ENCODE measurements around the gene GLIS1.
A peak's percentile ranks its signal among the peaks of the same experiment; 100 is the strongest.

GLIS1 gene

GRCh38 chr1:53646732-53647131 is 92.2 kb downstream of the GLIS1 start:
- no peak overlapping the region for H3K27ac Mint-ChIP-seq
- DNase-seq: no peak
- no peak overlapping the region for H3K4me3 Mint-ChIP-seq
- H3K27me3 Mint-ChIP-seq: peaks cover 18% of the 10 kb centered on the region
- no peaks in the 10 kb centered on the region for H3K36me3 Mint-ChIP-seq
- CTCF ChIA-PET: no interaction called here
- H3K9me3 Mint-ChIP-seq: no peaks in the 10 kb centered on the region
- H3K4me1 Mint-ChIP-seq: no peaks in the 10 kb centered on the region

GRCh38 chr1:53645690-53646078 is 93.3 kb downstream of the GLIS1 start:
- Mint-ChIP-seq H3K27ac (no peak overlapping the region), H3K9me3 (no peaks in the 10 kb centered on the region), H3K4me1 (no peaks in the 10 kb centered on the region), H3K27me3 (peaks cover 20% of the 10 kb centered on the region), H3K36me3 (no peaks in the 10 kb centered on the region), H3K4me3 (no peak overlapping the region)
- CTCF ChIA-PET: no interaction called here
- peak; percentile 7 for DNase-seq

GRCh38 chr1:53644909-53645689 is 93.9 kb downstream of the GLIS1 start:
- Mint-ChIP-seq H3K36me3 (no peaks in the 10 kb centered on the region), H3K9me3 (no peaks in the 10 kb centered on the region), H3K4me1 (no peaks in the 10 kb centered on the region), H3K4me3 (no peak overlapping the region), H3K27me3 (peaks cover 19% of the 10 kb centered on the region), H3K27ac (no peak overlapping the region)
- CTCF ChIA-PET: no interaction called here
- peak; percentile 14 for DNase-seq

- no peak overlapping the region for H3K27ac Mint-ChIP-seq
- no peaks in the 10 kb centered on the region for H3K4me1 Mint-ChIP-seq
- H3K9me3 Mint-ChIP-seq: no peaks in the 10 kb centered on the region
- H3K4me3 Mint-ChIP-seq: no peak overlapping the region
- no peaks in the 10 kb centered on the region for H3K36me3 Mint-ChIP-seq
- CTCF ChIA-PET: no interaction called here
- H3K27me3 Mint-ChIP-seq: peaks cover 18% of the 10 kb centered on the region
- DNase-seq: peak; percentile 14
These were observed 94.5 kb downstream of the GLIS1 start for GRCh38 chr1:53644496-53644895.

- H3K27ac Mint-ChIP-seq: no peak overlapping the region
- H3K36me3 Mint-ChIP-seq: no peaks in the 10 kb centered on the region
- no peaks in the 10 kb centered on the region for H3K4me1 Mint-ChIP-seq
- H3K27me3 Mint-ChIP-seq: peaks cover 18% of the 10 kb centered on the region
- DNase-seq: peak; percentile 10
- H3K4me3 Mint-ChIP-seq: no peak overlapping the region
- no peaks in the 10 kb centered on the region for H3K9me3 Mint-ChIP-seq
- CTCF ChIA-PET: no interaction called here
These were observed 95.0 kb downstream of the GLIS1 start for GRCh38 chr1:53643881-53644390.

GRCh38 chr1:53643041-53643880 is 95.7 kb downstream of the GLIS1 start:
- H3K27me3 Mint-ChIP-seq: peaks cover 18% of the 10 kb centered on the region
- peak; percentile 17 for DNase-seq
- H3K36me3 Mint-ChIP-seq: no peaks in the 10 kb centered on the region
- no peak overlapping the region for H3K27ac Mint-ChIP-seq
- no peak overlapping the region for H3K4me3 Mint-ChIP-seq
- H3K9me3 Mint-ChIP-seq: no peaks in the 10 kb centered on the region
- no peaks in the 10 kb centered on the region for H3K4me1 Mint-ChIP-seq
- CTCF ChIA-PET: no interaction called here

- Mint-ChIP-seq H3K4me3 (no peak overlapping the region), H3K27ac (no peak overlapping the region), H3K27me3 (peaks cover 15% of the 10 kb centered on the region), H3K9me3 (no peaks in the 10 kb centered on the region), H3K4me1 (no peaks in the 10 kb centered on the region), H3K36me3 (no peaks in the 10 kb centered on the region)
- peak; percentile 4 for DNase-seq
- CTCF ChIA-PET: no interaction called here
These were observed 96.4 kb downstream of the GLIS1 start for GRCh38 chr1:53642607-53643006.

- Mint-ChIP-seq H3K4me3 (no peak overlapping the region), H3K4me1 (no peaks in the 10 kb centered on the region), H3K36me3 (no peaks in the 10 kb centered on the region), H3K9me3 (no peaks in the 10 kb centered on the region), H3K27me3 (peaks cover 15% of the 10 kb centered on the region), H3K27ac (no peak overlapping the region)
- peak; percentile 9 for DNase-seq
- CTCF ChIA-PET: no interaction called here
These were observed 96.8 kb downstream of the GLIS1 start for GRCh38 chr1:53642215-53642555.

- peak; percentile 11 for DNase-seq
- Mint-ChIP-seq H3K27ac (no peak overlapping the region), H3K4me3 (no peak overlapping the region), H3K9me3 (no peaks in the 10 kb centered on the region), H3K4me1 (no peaks in the 10 kb centered on the region), H3K36me3 (no peaks in the 10 kb centered on the region), H3K27me3 (peaks cover 17% of the 10 kb centered on the region)
- CTCF ChIA-PET: no interaction called here
These were observed 97.3 kb downstream of the GLIS1 start for GRCh38 chr1:53641481-53642214.

- peaks cover 17% of the 10 kb centered on the region for H3K27me3 Mint-ChIP-seq
- CTCF ChIA-PET: no interaction called here
- no peaks in the 10 kb centered on the region for H3K4me1 Mint-ChIP-seq
- peak; percentile 13 for DNase-seq
- no peaks in the 10 kb centered on the region for H3K9me3 Mint-ChIP-seq
- no peaks in the 10 kb centered on the region for H3K36me3 Mint-ChIP-seq
- H3K27ac Mint-ChIP-seq: no peak overlapping the region
- H3K4me3 Mint-ChIP-seq: no peak overlapping the region
These were observed 98.3 kb downstream of the GLIS1 start for GRCh38 chr1:53640701-53641075.

- CTCF ChIA-PET: no interaction called here
- H3K9me3 Mint-ChIP-seq: no peaks in the 10 kb centered on the region
- H3K27me3 Mint-ChIP-seq: peaks cover 17% of the 10 kb centered on the region
- no peak overlapping the region for H3K4me3 Mint-ChIP-seq
- H3K36me3 Mint-ChIP-seq: no peaks in the 10 kb centered on the region
- no peak overlapping the region for H3K27ac Mint-ChIP-seq
- DNase-seq: peak; percentile 18
- no peaks in the 10 kb centered on the region for H3K4me1 Mint-ChIP-seq
These were observed 98.8 kb downstream of the GLIS1 start for GRCh38 chr1:53639996-53640700.

- Mint-ChIP-seq H3K4me3 (no peak overlapping the region), H3K36me3 (no peaks in the 10 kb centered on the region), H3K27me3 (peaks cover 17% of the 10 kb centered on the region), H3K9me3 (no peaks in the 10 kb centered on the region), H3K27ac (no peak overlapping the region), H3K4me1 (no peaks in the 10 kb centered on the region)
- CTCF ChIA-PET: no interaction called here
- peak; percentile 21 for DNase-seq
These were observed 99.7 kb downstream of the GLIS1 start for GRCh38 chr1:53639251-53639763.

- no peaks in the 10 kb centered on the region for H3K4me1 Mint-ChIP-seq
- no peaks in the 10 kb centered on the region for H3K9me3 Mint-ChIP-seq
- H3K4me3 Mint-ChIP-seq: no peak overlapping the region
- CTCF ChIA-PET: interaction anchor here (1.1 kb wide), 1 partner anchor 189 kb away, joined by 3 read pairs; no protein-coding TSS in a partner anchor
- DNase-seq: peak; percentile 7
- no peak overlapping the region for H3K27ac Mint-ChIP-seq
- no peaks in the 10 kb centered on the region for H3K36me3 Mint-ChIP-seq
- peaks cover 17% of the 10 kb centered on the region for H3K27me3 Mint-ChIP-seq
These were observed 100.5 kb downstream of the GLIS1 start for GRCh38 chr1:53638360-53639035.

Data from activated naive CD4-positive, alpha-beta T cell treated with anti-CD3 and anti-CD28 coated beads, Interleukin-2, amount 10 ng/mL, durations not matched to agents 7 days and 5 days (primary cell).